Embryonic facial prominence (tissue), 1 donor: ENCODE data around the gene KIF1C.
"Not testable (repeated sequence)": the region's sequence is repeated elsewhere in the genome, so short reads cannot be mapped to it uniquely, and the experiment has no call there.

Experiments used
- DNase-seq: peaks from one replicate; pipeline ENCODE4 v3.0.0-alpha.2; 2016; ENCODE audit errors: extremely low spot score

KIF1C gene

GRCh38 chr17:5002121-5002788 is 4.5 kb downstream of the KIF1C start:
- no peak for DNase-seq

GRCh38 chr17:5003214-5003867 is 5.6 kb downstream of the KIF1C start:
- no peak for DNase-seq

GRCh38 chr17:5011928-5012327 is 14.2 kb downstream of the KIF1C start:
- DNase-seq, result no peak

- DNase-seq, result no peak
Measured at GRCh38 chr17:5014357-5014756, 16.6 kb downstream of the KIF1C start.

GRCh38 chr17:5019475-5019956 is 21.8 kb downstream of the KIF1C start:
- DNase-seq, result no peak

- DNase-seq, result no peak
Measured at GRCh38 chr17:5020502-5021023, 22.8 kb downstream of the KIF1C start.

GRCh38 chr17:5022171-5022711 is 24.5 kb downstream of the KIF1C start:
- DNase-seq, result no peak

- DNase-seq, result no peak
Measured at GRCh38 chr17:5023588-5024147, 25.9 kb downstream of the KIF1C start.

GRCh38 chr17:5024604-5025003 is 26.9 kb downstream of the KIF1C start:
- DNase-seq, result no peak

- DNase-seq, result no peak
Measured at GRCh38 chr17:5027299-5027698, 29.5 kb downstream of the KIF1C start.

GRCh38 chr17:5027916-5028315 is 30.2 kb downstream of the KIF1C start:
- no peak for DNase-seq

GRCh38 chr17:5030168-5030567 is 32.4 kb downstream of the KIF1C start:
- DNase-seq, result not testable (repeated sequence)

- DNase-seq, result peak; percentile 22
Measured at GRCh38 chr17:5031365-5032082, 33.8 kb downstream of the KIF1C start.

- no peak for DNase-seq
Measured at GRCh38 chr17:5032865-5033264, 35.1 kb downstream of the KIF1C start.

GRCh38 chr17:5033352-5034015 is 35.7 kb downstream of the KIF1C start:
- no peak for DNase-seq

- no peak for DNase-seq
Measured at GRCh38 chr17:5034063-5034462, 36.3 kb downstream of the KIF1C start.

- no peak for DNase-seq
Measured at GRCh38 chr17:5034651-5035050, 36.9 kb downstream of the KIF1C start.

- DNase-seq, result no peak
Measured at GRCh38 chr17:5035315-5035714, 37.6 kb downstream of the KIF1C start, which contains the start of gene SLC52A1. Gene SLC52A1 (minus strand): TSS chr17:5035426. CDS start chr17:5034606, 820 bp downstream.

GRCh38 chr17:5042157-5043022 is 44.6 kb downstream of the KIF1C start:
- no peak for DNase-seq

- DNase-seq, result no peak
Measured at GRCh38 chr17:5043524-5043923, 45.8 kb downstream of the KIF1C start.
